Upper lobe of left lung (tissue), 4 donors: Measurements from ENCODE around the gene SPDYE4.

Experiments
- CTCF ChIP-seq, 6 experiments: fragments of 450-650 bp in 4 of 6; fragments of 200-600 bp in 2 of 6; sonication (generic) in 2 of 6; IDR thresholded peaks; one replicate each; pipeline ENCODE4 v1.5.1; 2016 to 2019; ENCODE audit warnings: antibody characterized with exemption in 6 of 6
- POLR2AphosphoS5 ChIP-seq, 2 donors: sonication (generic); formaldehyde crosslinking; IDR thresholded peaks; one replicate each; pipeline ENCODE4 v1.5.1; 2017; ENCODE audit warnings: antibody characterized with exemption in 2 of 2

- no peak for TF ChIP-seq CTCF (IDR thresholded peaks at IDR 0.05)
- TF ChIP-seq POLR2AphosphoS5 (IDR thresholded peaks at IDR 0.05): no peak
These were observed 22.0 kb downstream of the SPDYE4 start for GRCh38 chr17:8736362-8736761.
